GM21576 (cell line): ENCODE data around the gene EMD.

Experiments
- ATAC-seq: cut with Tn5 transposase; IDR thresholded peaks from one replicate; pipeline ENCODE4 v1.9.1; 2021; ENCODE audit warnings: mild to moderate bottlenecking, moderate library complexity; ENCODE audit not compliant: unreplicated experiment

Gene EMD

DNA sequence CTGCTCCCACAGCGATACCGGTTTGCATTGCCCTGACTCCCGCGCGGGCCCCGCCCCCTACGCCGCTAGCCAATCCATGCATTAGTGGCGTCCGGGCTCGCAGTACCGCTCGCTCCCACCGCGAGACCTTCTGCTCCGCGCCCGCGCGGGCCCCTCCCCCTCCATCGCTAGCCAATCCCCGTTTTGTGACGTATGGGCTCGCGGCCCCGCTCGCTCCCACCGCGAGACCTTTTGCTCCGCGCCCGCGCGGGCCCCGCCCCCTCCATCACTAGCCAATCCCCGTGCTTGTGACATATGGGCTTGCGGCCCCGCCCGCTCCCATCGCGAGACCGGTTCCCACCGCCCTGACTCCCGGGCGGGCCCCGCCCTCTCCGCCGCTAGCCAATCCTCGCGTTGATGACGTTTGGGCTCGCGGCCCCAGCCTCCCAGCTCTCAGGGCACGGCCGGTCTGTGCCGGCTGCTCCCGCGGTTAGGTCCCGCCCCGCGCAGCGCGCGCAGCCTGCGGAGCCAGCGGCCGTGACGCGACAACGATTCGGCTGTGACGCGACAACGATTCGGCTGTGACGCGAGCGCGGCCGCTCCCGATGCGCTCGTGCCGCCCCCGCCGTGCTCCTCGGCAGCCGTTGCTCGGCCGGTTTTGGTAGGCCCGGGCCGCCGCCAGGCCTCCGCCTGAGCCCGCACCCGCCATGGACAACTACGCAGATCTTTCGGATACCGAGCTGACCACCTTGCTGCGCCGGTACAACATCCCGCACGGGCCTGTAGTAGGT lies at the start of gene EMD:
EMD (plus strand) TSS at position 497 of the 770 bp plus-strand sequence; CDS start at position 687, 190 bp downstream.
- peak; percentile 80 for ATAC-seq

DNA sequence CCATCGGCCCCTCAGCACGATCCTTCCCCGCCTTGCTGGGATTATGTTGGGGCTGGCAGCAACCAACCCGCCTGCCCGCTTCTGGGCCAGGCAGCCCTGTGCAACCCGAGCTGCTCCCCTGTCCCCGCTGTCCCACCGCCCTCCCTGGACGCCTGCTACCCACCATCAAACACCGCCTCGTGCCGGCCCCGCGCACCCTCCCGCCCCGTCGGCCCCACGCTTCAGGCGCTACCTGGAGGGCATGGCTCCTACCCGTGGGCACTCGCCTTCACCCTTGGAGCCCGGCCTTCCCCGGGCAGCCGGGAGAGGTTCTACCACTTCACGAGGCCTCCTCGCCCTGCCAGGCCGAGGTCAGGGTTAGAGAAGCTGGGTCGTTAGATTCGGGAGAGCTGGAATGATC lies 46.5 kb upstream of the EMD start:
- no peak for ATAC-seq

DNA sequence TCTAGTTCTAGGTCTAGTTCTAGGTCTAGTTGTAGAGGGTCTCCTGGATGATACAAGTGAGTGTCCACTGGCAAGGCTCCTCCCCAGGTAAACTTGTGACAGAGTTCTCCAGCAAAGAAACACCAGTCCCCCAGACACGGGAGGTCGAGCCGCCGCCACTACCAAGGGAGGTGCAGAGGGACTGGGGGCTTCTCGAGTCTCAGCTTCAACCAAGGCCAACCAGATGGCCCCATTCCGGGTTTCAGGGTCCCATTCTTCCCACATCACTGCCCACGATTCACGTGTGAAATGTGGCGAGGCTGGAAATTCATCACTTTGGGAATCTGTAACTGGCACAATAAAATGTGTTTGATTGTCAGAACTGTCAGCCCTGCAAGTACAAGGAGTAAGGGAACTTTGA lies 46.0 kb upstream of the EMD start:
- ATAC-seq, result no peak

DNA sequence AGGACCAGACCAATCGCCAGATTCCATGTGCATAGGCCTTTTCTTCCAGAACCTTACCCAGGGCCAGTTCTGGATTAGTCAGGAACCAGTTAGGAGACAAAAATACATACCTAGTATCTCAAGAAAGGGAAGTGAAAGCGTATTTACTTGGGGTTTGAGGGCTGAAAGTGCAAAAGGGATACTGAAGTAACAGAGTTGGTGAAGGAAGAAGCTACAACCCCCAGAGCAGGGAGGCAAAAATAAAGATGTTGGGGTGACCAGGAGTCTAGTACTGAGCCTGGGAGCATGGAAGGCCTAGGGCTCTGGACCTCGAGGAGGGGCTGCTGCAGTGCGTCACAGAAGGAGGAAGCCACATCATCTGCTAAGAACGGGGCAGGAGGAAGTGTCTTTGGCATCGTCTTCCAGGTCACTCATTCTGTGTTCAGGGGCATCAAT lies 45.2 kb upstream of the EMD start:
- peak; percentile 77 for ATAC-seq

DNA sequence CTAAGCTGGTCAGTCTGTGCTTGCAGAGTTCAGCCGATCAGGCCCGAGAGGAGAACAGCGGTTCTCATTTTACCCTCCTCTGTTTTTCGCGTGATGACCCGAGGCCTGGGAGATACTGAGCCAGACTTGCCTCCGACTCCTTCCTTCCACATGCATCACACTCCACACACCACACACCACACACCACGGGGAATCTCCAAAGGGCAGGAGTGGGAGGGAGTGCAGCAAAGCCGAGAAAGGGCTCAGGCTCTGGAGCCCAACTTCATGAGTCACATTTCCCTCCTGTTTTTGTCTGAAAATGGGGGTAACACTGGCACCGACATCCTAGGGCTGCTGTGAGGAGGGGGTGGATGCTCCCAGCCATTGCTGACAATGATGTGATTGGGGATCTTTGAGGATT lies 44.6 kb upstream of the EMD start:
- ATAC-seq, result no peak

DNA sequence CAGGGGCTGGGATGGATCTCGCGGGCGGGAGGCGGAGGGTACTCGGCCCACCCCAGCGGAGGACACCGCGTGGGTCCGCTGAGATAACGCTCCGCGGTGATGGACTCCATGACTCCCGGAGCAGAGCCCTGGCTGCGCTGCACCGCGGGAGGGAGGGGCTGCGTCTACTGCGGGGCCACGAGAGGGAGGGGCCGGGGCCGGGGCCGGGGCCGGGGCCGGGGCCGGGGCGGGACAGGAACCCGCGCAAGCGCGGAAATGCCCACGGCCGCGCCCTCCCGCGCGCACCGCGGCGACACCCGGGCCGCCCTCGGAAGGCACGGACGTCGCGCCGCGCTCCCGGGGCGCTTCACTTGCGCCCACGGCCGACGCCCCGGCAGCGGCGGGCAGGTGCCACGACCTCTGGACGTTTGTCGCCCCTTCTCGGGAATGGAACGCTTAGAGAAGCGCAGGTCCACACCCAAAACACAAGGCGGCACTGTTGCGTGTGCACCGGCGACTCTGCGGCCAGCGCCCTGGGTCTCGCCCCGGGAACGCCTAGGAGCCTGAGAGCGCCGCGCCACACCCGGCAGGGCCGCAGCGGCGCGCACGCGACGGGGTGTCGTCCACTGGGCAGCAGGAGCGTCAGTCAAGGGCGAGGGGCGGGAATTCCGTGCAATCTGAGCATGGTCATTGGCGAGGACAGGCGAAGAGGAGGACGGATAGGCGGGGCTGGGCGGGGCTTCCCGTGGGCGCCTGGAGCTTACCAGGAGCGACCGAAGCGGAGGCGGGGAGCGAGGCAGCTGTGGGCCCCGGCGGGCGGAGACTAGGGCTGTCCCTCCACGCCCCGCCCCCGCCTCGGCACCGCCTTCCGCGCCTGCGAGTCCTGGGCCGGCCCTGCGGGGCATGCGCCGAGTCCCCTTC lies 37.4 kb upstream of the EMD start:
- peak; percentile 68 for ATAC-seq

DNA sequence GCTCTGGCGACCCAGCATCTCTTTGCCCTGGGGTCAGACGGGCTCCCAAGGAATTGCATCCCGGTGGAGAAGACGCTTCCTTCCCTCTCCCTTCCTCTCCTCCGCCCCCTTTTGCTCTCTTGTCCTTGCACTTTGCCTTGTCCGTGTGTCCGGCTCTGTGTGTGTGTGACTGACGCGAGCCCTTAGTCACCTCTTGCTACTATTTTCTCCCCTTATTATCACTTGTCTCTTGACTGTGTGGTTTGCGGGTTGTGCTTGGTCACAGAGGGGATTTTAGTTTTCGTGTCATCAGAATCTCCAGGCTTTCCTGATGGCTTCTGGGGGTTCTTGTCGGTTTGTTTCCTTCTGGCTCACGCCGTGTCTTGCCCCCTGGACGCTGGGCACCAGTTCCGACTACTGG lies 36.0 kb upstream of the EMD start:
- ATAC-seq, result peak; percentile 11

DNA sequence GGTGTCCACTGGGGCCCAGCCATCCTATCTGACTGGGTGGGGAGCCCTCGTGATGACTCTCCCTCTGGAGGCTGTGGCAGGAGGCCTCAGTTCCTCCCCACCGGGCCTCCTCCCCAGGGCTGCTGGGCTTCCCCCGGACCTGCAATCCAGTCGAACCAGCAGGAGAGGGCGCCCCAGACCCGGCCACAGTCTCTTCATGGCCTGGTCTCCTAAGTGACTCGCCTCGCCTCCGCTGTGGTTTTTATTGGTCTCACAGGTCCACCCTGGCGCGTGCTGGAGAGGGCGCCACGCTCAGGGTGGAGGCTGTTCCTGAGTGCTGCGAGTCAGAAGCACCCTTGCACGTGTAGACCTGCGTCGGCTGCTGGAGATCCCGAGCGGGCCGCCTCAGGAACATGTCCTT lies 35.5 kb upstream of the EMD start:
- peak; percentile 34 for ATAC-seq

DNA sequence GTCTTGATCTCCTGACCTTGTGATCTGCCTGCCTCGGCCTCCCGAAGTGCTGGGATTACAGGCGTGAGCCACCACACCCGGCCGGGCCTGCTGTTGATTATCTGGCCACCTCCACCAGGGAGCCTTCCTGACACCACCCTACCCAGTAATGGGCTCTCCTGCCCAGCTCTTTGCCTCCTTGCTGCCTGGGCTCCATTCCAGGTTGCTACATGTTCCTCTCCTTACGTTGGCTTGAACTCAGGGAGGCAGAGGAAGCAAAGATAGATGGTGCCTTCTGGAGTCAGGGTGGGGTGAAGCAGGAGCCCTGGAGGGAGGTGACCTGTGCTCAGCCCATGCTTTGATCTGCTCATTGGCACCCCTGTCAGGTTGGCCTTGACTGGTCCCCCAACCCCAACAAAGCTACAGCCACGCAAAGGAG lies 31.0 kb upstream of the EMD start:
- no peak for ATAC-seq

DNA sequence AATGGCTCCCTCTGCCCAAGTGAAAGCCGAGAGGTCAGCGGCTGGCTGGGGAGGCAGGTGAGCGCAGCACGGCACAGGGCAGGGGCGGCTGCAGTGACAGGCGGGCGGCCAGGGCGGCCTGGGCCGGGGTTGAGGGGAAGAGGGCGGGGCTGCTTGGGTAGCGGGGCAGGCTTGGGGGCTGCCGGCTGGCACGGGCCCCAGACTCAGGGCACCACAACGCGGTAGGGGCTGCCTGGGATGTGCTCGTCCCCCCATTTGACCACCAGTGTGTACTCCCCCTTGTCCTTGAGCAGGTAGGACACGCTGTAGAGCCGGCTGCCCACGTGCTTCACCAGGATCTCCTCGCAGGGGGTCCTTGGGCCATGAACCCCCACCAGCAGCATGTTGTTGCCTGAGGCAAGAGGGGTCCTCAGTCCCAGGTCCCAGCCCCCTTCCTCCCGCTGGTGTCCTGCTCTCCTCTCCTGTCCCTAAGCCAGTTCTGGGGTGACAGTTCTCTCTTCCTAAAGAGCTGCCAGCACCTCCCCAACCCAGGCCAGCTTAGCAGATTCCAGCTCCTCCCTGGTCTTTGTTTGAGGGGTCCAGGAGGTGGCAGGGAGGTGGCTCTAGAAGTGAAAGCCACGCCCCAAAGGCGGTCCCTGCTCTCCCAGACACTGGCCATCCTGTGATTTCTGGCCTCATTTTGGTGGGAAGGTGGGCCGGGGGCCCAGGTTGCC lies 30.3 kb upstream of the EMD start:
- no peak for ATAC-seq

DNA sequence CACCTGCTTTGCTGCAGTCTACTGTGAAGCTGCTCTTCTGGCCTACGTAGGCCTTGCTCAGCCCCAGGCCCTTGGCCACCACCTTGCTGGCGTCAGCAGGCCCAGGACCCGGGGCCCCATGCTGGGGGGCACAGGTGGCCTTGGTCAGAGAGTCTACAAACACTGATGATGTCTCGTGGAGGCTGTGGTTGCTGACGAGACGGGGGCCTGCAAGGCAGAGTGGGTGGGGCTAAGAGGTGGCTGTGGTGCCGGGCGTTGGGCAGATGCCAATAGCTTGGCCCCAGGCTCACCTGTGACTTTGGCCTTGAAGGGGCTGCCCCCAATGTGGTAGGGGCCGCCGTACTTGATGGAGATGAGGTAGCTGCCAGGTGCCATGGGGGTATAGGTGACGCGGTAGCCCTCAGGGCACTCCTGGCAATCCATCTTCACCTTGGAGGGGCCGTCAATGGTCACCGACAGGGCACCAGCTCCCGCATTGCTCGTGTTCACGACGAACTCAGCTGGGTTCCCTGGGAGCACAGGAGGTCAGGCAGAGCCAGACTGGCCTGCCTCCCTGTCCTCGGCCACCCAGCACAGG lies 29.6 kb upstream of the EMD start:
- ATAC-seq, result no peak

DNA sequence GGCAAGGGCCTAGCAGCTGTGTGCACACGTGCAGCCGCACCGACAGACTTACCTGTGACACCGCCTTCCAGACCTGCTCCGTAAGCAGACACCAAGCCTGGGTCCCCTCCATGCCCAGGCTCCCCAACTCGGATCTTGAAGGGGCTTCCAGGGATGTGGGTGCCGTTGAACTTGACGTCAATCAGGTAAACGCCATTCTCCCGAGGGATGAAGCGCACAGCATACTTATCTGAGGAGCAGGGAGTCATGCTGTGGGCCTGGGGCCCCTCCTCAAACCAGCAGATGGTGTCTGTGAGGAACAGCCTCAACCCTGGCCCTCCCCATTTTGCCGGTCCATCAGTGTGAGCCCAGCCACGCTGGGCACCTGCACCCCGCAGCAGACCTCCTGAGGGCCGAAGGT lies 29.1 kb upstream of the EMD start:
- no peak for ATAC-seq

DNA sequence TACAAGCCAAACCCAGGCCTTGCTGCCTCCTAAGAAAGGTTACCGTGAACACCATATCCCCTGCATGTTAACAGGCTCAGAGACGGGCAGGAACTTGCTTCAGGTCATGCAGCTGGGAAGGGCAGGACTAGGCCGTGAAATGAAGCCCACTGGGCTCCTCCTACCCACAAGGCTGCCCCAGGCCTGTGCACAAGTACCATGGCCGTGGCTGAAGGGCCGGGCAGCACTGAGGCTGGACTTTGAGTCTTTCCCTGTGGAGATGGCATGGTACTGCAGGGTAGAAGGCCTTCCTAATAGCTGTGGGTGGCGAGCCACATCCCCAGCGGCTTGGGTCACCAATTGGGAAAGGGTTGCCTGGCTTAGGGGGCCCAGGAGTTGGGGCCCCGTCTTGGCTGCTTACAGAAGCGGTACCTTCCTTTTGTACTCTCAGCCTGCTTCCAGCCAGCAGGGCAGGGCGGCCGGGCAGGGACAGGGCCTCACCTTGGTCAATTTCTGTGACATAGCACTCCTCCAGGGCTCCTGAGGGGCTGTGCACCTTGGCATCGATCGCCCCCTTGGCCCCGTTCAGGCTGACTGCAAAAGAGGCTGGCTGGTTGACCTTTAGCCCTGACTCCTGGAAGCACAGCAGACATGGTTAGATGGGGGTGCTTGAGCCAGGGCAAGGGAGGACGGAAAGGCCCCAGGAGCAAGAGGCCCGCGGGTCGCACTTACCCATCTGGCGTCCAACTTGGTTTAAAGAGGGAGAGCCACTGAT lies 28.5 kb upstream of the EMD start:
- ATAC-seq, result no peak

DNA sequence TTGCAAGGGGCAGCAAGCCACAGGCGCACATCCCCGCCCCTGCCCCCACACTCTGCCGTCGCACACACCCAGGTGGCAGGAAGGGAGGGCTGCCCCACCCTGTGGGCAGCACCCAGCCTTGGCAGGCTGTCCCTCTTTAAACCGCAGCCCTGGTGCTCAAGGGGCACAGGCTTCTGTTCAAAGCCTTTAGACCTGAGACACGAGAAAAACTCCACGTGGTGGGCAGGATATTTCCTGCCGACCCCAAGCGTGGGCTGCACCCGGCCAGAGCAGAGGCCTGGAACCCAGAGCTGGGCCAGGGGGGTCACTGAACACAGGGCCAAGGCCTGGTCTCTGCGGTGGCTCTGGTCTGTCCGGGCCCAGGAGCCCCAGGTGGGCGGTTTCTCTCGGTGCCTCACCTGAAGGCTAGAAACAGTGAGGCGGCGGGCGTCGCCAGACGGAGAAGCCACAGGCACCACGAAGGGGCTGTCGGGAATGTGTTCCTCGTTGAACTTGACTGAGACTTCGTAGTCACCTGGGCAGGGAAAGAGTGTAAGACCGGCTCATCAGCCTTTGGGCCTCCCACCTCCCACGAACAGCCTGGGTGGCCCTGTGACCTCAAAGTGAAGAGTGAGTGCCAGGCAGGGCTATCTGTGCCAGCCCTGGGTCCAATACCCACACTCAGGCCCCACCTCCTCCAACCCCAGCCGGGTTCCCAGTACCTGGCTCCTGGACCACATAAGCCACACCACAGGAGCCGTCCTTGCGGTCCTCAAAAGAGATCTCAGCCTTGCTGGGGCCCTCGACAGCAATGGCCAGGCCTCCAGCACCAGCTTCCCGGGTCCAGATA lies 27.7 kb upstream of the EMD start:
- no peak for ATAC-seq

DNA sequence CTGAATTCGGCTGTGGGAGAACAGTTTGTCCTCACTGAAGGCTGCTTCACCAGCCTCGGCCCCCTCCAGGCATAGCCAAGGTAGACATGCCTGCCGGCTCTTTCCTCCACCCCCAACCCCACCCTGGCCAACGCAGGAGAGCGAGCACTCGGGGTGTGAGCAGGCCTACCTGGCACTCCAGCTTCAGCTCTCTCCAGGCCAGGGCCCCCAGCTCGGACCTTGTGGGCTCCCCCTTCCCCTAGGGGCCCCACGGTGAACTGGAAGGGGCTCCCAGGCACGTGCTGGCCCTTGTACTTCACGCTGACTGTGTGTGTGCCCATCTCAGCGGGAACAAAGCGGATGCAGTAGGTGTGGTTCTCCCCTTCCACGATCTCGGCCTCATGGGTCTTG lies 27.1 kb upstream of the EMD start:
- ATAC-seq, result no peak

DNA sequence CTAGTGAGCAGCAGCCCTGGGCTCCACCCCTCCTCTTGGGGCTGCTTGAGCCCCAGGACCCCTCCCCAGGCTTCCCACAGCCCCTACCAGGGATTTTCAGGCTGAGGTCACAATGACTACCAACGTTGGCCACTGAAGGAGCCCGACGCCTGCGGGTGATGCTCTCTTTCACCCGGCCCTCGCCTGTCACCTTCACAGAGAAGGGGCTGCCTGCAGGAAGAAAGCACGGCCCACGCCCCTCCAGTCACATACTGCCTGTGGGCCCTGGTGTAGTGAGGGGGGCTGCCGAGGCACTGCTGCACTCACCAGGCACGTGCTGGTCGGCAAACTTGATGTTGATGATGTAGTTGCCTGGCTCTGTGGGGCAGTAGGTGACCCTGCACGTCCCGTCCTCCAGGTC lies 26.6 kb upstream of the EMD start:
- no peak for ATAC-seq

DNA sequence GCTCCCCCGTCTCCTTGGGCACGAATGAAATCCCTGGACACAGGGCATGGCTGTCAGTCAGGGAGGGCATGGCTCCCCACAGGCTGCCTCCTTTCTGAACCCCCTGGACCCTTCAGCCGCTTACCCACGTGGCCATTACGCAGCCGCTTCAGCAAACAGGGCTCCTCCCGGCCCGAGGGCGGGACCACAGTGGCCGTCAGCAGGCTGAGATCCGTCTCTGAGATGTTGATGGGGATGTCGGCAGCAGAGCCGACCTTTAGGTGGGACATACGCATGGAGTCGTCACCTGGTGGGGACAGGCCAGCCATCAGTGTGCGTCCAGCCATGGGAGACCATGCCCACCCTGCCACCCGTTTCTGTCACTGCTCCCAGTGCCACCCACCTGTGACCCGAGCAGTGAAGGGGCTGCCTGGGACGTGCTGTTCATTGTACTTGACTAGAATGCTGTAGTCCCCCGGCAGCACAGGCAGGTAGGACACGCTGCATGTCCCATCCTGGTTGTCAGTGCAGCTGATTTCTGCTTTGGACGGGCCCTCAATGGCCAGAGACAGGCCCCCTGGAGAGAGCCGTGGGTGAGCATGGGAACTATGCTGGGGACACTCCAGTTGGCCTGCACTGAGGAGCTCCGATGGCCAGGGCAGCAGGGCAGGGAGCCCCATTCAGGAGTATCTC lies 25.8 kb upstream of the EMD start:
- no peak for ATAC-seq

DNA sequence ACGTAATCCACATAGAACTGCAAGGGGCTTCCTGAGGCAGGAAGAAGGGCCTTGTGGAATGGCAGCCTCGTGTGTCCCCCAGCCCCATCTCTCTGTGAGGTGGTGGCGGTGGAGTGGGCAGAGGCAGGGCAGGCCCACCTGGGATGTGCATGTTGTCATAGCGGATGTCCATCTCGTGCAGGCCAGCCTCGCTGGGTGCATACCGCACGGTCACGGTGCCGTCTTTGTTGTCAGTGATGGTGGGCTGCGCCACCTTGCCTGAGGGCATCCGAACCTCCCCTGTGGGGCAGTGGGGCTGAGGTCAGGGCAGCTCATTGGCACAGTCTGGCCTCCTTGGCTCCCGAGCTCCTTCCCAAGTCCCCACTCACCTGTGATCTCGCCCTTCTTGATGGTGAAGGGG lies 25.1 kb upstream of the EMD start:
- no peak for ATAC-seq

DNA sequence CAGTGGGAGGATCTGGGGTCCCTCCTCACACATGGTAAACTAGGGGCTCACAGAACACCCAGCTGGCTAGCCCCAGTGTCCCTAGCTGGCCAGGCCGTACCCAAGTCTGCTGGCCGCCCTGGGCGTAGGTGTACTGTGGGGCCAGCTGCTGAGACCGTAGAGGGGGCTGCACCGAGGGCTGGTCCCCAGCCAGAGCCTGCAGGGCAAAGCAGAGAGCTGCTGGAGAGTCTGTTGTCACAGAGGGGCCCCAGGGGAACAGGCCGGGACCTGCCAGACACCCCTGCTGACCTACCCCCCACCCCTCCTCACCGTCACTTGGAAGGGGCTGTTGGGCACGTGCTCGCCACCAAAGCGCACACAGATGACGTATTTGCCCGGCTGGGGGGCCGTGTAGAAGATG lies 24.6 kb upstream of the EMD start:
- ATAC-seq, result no peak
